Activated CD4-positive, alpha-beta memory T cell treated with anti-CD3 and anti-CD28 coated beads, Interleukin-2, amount 10 ng/mL, durations not matched to agents 7 days and 5 days (primary cell): Measurements from ENCODE around the gene CYSTM1. TPM values are rescaled to one million over a fixed set of nuclear protein-coding genes. Genes with fewer than 3 reads are reported as not detected.
"Not testable (repeated sequence)": the region's sequence is repeated elsewhere in the genome, so short reads cannot be mapped to it uniquely, and the experiment has no call there.

Experiments used
- CTCF ChIA-PET: fragments of 350-600 bp; sonication (Branson Sonifier 250); formaldehyde crosslinking; loops from one replicate; lab custom pipeline; 2021; ENCODE audit warnings: antibody characterized with exemption, inconsistent platforms; lab: Charles Lee
- POLR2A ChIA-PET: fragments of 350-600 bp; sonication (Branson Sonifier 250); formaldehyde crosslinking; loops from one replicate; lab custom pipeline; 2021; ENCODE audit warnings: antibody characterized with exemption; lab: Charles Lee
- DNase-seq: peaks from one replicate; pipeline ENCODE4 v3.0.0-alpha.2; 2020
- H3K27ac Mint-ChIP-seq: one replicate; pipeline ENCODE4 v1.8.0; 2021; ENCODE audit warnings: mild to moderate bottlenecking, mixed read lengths
- H3K27me3 Mint-ChIP-seq: one replicate; pipeline ENCODE4 v1.8.0; 2021; ENCODE audit warnings: mixed read lengths
- H3K36me3 Mint-ChIP-seq: one replicate; pipeline ENCODE4 v1.8.0; 2021; ENCODE audit warnings: low read depth, mixed read lengths
- H3K4me1 Mint-ChIP-seq: one replicate; pipeline ENCODE4 v1.8.0; 2021; ENCODE audit warnings: mixed read lengths
- H3K4me3 Mint-ChIP-seq: one replicate; pipeline ENCODE4 v1.8.0; 2021; ENCODE audit warnings: mild to moderate bottlenecking, mixed read lengths
- H3K9me3 Mint-ChIP-seq: one replicate; pipeline ENCODE4 v1.8.0; 2021; ENCODE audit warnings: mixed read lengths
- total RNA-seq, 2 experiments: library from RNA; stranded (reverse); gene quantifications; one replicate each; pipeline ENCODE4 v1.2.3, GENCODE V29; 2021

The CYSTM1 gene
- total RNA-seq, 2 experiments from 2014 or later: 20.1 to 22.3 TPM

DNA sequence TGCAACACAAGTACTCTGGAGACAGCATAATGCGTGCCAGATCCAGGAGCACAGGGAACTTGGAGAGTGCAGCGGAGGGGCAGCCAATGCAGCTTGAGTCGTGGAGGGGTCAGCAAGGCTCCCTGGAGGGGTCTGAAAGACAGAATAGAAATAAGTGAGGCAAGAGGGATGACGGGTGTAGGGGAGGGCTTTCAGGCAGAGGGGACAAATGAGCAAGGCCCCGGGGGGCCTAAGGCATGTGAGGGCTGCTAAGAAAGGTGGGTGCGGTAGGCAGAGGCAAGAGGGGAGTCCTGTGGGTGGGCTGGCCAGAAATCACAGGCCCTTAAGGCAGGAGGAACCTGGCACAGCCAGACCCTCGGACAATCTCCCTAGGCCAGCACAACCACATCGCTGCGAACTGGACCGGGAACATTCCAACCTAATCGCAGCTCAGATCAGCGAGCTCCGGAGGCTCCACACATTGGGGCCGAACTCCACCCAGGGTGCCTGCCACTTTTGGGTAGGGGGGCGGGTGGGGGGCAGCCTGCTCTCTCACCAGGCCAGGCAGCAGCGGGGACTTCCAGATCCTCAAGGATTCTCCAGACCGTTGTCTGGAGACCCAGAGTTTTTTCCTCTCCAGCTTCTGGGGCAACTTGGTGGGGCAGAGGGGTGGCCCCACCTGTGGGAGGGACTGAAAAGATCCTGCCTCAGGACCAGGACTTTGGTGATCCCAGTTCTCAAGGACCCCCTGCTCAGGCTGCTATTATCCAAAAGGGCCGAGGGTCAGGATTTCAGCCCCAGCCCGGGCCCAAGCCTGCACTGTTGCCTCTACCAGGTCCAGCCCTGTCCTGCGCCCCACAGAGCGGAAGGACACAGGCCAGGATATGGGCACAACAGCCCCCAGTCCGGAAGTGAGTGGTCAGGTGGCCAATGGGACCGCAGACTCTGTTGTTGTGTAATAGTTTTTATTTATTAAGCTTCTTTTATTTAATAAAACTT lies 22.7 kb upstream of the CYSTM1 start:
- H3K27ac Mint-ChIP-seq: no peak overlapping the region
- no peaks in the 10 kb centered on the region for H3K9me3 Mint-ChIP-seq
- peaks cover 7% of the 10 kb centered on the region for H3K4me1 Mint-ChIP-seq
- ChIA-PET CTCF (interaction anchor here (1.0 kb wide), 1 partner anchor 9 kb away, joined by 3 read pairs; no protein-coding TSS in a partner anchor), POLR2A (no interaction called here)
- H3K4me3 Mint-ChIP-seq: no peak overlapping the region
- DNase-seq: no peak
- H3K27me3 Mint-ChIP-seq: peaks cover 5% of the 10 kb centered on the region
- H3K36me3 Mint-ChIP-seq: no peaks in the 10 kb centered on the region

DNA sequence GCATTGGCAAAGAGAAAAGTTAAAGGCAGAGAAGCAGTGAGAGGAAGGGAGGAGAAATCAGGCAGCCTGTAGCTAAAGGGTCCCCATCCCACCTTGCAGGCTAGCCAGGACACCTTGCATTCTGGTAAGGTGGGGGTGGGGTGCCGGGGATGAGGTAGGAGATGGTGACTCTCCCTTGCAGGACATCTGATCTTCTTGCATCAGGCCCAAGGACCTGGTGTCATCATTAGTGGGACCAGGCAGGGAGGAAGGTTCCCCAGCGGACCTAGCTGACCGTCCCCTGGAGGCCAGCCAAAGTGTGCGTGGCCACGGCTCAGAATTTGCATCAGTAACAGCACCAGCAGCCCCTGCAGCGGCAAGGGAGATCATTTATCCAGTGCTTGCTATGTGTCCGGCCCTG lies 21.7 kb upstream of the CYSTM1 start:
- no peak for DNase-seq
- CTCF ChIA-PET: interaction anchor here (1.0 to 3.7 kb wide), 4 partner anchors 8 to 79 kb away, joined by 3 to 32 read pairs (median 4); no protein-coding TSS in a partner anchor
- POLR2A ChIA-PET: no interaction called here
- Mint-ChIP-seq H3K9me3 (no peaks in the 10 kb centered on the region), H3K4me3 (no peak overlapping the region), H3K27ac (no peak overlapping the region), H3K4me1 (peaks cover 9% of the 10 kb centered on the region), H3K36me3 (no peaks in the 10 kb centered on the region), H3K27me3 (no peaks in the 10 kb centered on the region)

DNA sequence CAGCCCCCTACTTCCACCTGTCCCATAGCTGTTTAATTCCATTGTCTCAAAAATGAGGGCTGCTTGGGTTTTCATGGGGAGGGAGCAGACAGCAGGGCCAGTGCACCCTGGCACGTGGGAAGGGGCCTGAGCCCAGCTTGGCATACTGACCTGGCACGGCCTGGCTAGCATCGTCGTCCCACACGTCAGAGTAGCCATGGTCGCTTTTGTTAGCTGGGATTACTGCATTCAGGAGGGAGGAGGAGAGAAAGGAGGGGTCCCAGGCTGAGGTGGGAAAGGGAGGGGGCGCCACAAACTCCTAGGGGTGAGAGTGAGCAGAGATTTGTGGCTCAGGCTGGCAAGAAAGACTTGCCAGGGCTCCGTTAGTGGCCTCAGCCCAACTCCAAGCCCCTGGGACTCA lies 21.1 kb upstream of the CYSTM1 start:
- CTCF ChIA-PET: interaction anchor here (0.9 to 3.7 kb wide), 5 partner anchors 8 to 80 kb away, joined by 3 to 32 read pairs (median 4); no protein-coding TSS in a partner anchor
- Mint-ChIP-seq H3K9me3 (no peaks in the 10 kb centered on the region), H3K4me3 (no peak overlapping the region), H3K36me3 (no peaks in the 10 kb centered on the region), H3K27ac (no peak overlapping the region), H3K27me3 (no peaks in the 10 kb centered on the region), H3K4me1 (peaks cover 9% of the 10 kb centered on the region)
- POLR2A ChIA-PET: no interaction called here
- DNase-seq: no peak

DNA sequence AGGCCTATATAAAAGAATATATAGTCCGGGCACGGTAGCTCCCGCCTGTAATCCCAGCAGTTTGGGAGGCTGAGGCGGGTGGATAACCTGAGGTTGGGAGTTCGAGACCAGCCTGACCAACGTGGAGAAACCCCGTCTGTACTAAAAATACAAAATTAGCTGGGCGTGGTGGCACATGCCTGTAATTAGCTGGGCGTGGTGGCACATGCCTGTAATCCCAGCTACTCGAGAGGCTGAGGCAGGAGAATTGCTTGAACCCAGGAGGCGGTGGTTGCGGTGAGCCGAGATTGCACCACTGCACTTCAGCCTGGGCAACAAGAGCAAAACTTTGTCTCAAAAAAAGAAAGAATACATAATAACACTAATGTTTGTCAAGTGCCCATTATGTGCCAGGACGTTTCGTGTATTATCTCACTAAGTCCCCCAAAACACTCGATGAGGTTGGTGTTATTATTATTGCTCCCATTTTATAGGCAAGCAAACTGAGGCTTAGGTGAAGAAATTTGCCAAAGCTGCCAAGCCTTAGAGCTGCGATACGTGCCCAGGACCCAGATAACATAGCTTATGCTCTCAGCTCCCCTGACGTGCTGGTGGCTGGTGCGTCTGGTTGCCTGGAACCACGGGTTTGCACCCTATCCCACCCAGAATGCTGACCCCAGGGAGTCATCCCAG lies 20.1 kb upstream of the CYSTM1 start:
- H3K27me3 Mint-ChIP-seq, H3K9me3 Mint-ChIP-seq, H3K4me1 Mint-ChIP-seq, H3K27ac Mint-ChIP-seq, DNase-seq, H3K36me3 Mint-ChIP-seq, H3K4me3 Mint-ChIP-seq, POLR2A ChIA-PET: not testable (repeated sequence)
- CTCF ChIA-PET: interaction anchor here (0.9 to 3.7 kb wide), 6 partner anchors 9 to 186 kb away, joined by 3 to 32 read pairs (median 4); no protein-coding TSS in a partner anchor

DNA sequence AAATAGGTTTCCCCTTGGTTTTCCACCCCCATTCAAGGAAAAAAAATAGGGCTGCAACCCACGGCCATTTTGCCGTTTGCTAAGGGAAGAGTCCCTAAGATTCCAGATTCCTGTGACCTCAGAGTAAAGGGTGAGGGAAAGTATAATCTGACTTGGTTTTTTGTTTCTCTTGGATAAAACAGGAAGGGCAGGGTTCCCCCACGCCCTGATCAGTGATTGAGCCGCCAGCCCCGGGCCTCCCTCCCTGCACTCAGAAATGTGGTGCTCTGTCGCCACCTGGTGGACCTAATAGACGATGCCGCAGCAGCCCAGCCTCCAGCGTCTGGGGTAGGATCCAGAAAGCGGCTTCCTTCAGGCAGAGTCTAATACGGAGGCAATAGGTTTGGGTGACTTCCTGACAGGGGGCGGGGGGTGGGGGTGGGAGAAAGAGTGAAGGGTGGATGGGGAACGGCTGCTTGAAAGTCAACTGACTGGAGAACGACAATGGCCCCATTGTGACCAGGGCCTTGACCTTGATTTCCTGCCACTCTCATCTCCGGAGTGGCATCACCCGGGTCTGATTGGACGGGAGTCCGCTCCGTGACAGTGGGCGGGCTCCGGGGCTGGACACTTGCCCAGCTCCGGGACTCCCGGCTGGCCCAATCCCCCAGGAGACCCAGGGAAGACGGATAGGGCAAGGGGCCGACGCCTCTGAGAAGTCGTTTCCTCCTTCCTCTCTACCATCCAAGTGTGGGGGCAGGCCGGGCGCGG lies 17.8 kb upstream of the CYSTM1 start:
- Mint-ChIP-seq H3K4me3 (peak overlapping the region; percentile 50), H3K27me3 (no peaks in the 10 kb centered on the region), H3K4me1 (peaks cover 9% of the 10 kb centered on the region), H3K9me3 (no peaks in the 10 kb centered on the region), H3K27ac (peak overlapping the region; percentile 8), H3K36me3 (no peaks in the 10 kb centered on the region)
- ChIA-PET CTCF (interaction anchor here (0.9 to 3.7 kb wide), 6 partner anchors 11 to 201 kb away, joined by 4 to 32 read pairs (median 5); partner anchors contain the start of gene CYSTM1), POLR2A (no interaction called here)
- peak; percentile 88 for DNase-seq

DNA sequence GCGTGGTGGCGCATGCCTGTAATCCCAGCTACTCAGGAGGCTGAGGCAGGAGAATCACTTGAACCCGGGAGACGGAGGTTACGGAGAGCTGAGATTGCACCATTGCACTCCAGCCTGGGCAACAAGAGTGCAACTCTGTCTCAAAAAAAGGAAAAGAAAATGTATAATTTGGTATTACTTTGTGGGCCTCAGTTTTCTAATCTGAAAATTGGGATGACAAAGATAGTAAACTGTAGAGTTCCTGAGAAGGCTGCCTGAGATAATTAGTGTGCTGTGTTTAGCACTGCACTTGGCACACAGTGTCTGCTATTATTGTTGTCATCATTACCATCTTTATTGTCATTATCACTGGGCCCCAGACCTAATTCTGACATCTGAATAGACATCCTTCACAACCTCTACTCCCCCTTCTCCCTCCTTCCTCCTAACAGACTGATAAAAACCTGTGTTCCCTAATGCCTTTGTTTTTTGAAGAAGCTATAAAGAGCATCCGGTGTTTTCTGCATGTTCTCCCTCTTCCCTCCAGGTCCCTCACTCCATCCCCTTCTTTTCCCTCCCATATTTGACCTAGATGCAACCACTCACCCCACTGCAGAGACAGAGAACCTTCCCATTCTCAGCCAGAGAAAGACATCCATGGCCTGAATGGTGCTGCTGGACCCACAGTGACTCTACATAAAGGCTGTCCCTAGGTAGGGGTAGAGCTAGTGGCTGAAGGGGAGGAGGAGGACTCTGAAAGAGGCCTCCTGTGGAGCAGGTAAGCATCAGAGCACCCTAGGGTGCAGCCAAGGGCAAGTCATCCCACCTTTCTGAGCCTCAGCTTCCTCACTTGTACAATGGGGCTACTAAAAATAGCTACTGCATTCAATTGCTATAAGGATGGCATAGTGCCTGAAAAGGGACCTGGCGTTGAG lies 15.7 kb upstream of the CYSTM1 start:
- Mint-ChIP-seq H3K4me3 (no peak overlapping the region), H3K9me3 (no peaks in the 10 kb centered on the region), H3K36me3 (no peaks in the 10 kb centered on the region), H3K27ac (no peak overlapping the region), H3K4me1 (peaks cover 9% of the 10 kb centered on the region), H3K27me3 (no peaks in the 10 kb centered on the region)
- ChIA-PET POLR2A (interaction anchor here (1.7 kb wide), 1 partner anchor 52 kb away, joined by 4 read pairs; no protein-coding TSS in a partner anchor), CTCF (interaction anchor here (0.7 to 2.4 kb wide), 9 partner anchors 10 to 192 kb away, joined by 3 to 12 read pairs (median 5); no protein-coding TSS in a partner anchor)
- DNase-seq: no peak

DNA sequence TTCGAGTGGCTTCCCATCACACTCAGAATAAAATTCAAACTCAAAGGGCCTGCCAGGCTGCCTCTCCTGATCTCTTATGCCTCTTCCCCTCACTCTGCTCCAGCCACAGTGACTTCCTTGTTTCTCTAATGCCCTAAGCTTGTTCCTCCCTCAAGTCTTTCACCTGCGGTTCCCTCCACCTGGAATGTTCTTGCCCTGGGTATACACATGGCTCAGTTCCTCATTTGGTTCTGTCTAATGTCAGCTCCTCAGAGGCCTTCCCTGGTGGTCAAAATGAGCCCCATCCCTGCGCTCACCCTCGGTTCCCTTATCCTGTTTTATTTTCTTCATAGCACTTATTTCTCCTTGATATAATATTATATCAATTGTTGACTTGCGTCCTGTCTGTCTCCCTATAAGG lies 12.7 kb upstream of the CYSTM1 start:
- H3K4me1 Mint-ChIP-seq: peaks cover 2% of the 10 kb centered on the region
- no peak overlapping the region for H3K4me3 Mint-ChIP-seq
- DNase-seq: no peak
- ChIA-PET POLR2A (no interaction called here), CTCF (no interaction called here)
- no peak overlapping the region for H3K27ac Mint-ChIP-seq
- H3K27me3 Mint-ChIP-seq: peaks cover 1% of the 10 kb centered on the region
- no peaks in the 10 kb centered on the region for H3K36me3 Mint-ChIP-seq
- no peaks in the 10 kb centered on the region for H3K9me3 Mint-ChIP-seq

DNA sequence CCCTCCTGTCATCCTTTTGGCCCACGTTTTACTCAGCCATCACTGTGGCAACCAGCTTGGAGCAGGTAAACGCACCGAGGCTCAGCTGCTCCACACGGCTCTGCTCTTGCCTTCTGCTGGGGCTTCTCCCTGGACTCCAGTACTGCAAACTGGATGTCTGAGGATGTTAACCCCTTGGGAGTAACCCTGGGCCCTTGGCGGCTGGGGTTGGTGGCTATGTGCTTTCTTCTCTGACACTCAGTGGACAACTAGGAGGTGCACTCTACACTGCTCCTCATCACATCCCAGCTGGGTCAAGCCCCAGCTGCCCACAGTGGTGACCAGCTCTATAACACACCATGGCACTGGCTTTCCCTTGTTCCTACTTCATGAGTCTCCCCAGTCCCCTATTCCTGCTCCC lies 12.2 kb upstream of the CYSTM1 start:
- CTCF ChIA-PET: no interaction called here
- H3K27me3 Mint-ChIP-seq: peaks cover 2% of the 10 kb centered on the region

DNA sequence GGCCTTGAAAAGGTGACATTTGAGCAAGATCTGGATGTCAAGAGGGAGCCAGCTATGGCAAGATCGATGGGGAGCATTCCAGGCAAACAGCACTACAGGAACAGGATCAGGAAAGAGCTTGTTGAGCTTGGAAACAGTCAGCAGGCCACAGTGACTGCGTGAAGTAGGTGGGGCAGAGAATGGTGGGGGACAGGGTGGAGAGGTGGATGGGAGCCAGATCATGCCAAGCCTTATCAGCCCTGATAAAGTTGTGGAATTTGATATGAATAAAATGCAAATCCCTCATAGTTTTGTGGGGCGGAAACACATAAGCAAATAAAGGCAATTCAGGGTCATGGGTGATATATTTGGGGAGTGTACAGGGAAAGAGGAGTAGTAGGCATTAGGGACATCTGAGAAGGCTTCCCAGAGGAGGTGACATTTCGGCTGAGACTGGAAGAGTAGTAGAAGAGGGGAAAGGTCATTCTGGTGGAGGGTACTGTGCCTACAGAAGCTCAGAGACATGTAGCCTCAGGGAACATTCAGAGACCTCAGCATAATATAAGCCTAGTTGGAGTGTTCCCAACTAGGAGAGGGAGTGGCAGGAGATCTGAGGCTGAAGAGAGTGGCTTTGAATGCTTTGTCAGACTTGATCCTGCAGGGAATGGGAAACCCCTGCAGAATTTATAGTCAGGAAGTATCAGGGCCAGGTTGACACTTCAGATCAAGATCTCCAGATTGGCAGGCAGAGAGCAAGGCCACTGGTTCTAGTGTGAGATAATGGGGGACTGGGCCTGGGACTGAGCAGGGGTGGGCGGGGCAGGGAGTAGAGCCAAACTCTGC lies 9.7 kb upstream of the CYSTM1 start:
- DNase-seq: no peak
- ChIA-PET CTCF (interaction anchor here (1.1 kb wide), 1 partner anchor 12 kb away, joined by 3 read pairs; no protein-coding TSS in a partner anchor), POLR2A (no interaction called here)
- Mint-ChIP-seq H3K4me1 (peaks cover 5% of the 10 kb centered on the region), H3K27me3 (peaks cover 2% of the 10 kb centered on the region), H3K27ac (no peak overlapping the region), H3K9me3 (no peaks in the 10 kb centered on the region), H3K4me3 (no peak overlapping the region), H3K36me3 (no peaks in the 10 kb centered on the region)

More for the DNA sequence above, 12.2 kb upstream of the CYSTM1 start:
- Mint-ChIP-seq H3K27ac (no peak overlapping the region), H3K36me3 (no peaks in the 10 kb centered on the region), H3K4me3 (no peak overlapping the region), H3K9me3 (no peaks in the 10 kb centered on the region), H3K4me1 (no peaks in the 10 kb centered on the region)
- POLR2A ChIA-PET: no interaction called here
- no peak for DNase-seq

DNA sequence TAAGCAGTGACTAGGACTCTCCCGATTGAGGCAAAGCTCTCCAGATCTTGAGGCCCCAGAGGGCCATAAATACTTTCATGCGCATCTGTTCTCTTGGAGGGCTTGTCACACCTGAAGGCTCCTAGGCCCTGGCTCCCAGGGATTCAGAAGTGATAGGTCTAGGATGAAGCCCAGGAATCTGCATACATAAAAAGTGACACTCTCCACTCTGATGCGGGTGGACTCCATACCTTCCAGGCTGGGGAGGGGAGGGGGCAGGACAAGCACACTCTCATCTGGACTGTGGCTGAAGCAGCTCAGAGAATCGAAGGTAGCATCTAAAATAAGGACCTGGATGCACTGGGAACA lies 9.1 kb upstream of the CYSTM1 start:
- no peak for DNase-seq
- CTCF ChIA-PET: interaction anchor here (1.1 to 1.9 kb wide), 2 partner anchors 12 to 20 kb away, joined by 3 to 7 read pairs; no protein-coding TSS in a partner anchor
- Mint-ChIP-seq H3K4me3 (no peak overlapping the region), H3K27ac (no peak overlapping the region), H3K27me3 (peaks cover 2% of the 10 kb centered on the region), H3K36me3 (no peaks in the 10 kb centered on the region), H3K4me1 (peaks cover 5% of the 10 kb centered on the region), H3K9me3 (no peaks in the 10 kb centered on the region)
- POLR2A ChIA-PET: no interaction called here

DNA sequence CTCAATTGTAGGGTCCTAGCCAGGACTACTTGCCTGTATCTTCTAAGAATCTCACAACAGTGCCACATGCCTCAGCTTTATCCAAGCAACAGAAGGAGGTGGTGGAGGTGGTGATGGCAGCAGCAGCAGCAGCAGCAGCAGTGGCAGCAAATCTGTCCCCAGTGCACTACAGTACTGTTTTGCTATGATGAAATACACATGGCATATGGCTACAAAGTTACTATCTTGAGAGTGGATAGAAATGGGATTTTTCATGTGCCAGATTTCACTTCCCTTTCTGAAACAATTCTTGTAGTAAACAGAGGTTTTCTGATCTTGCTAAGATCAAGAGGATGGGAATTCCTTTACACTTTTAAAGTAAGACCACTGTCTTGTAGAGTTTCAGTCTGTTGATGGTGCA lies 8.1 kb upstream of the CYSTM1 start:
- no peaks in the 10 kb centered on the region for H3K36me3 Mint-ChIP-seq
- peaks cover 2% of the 10 kb centered on the region for H3K27me3 Mint-ChIP-seq
- H3K4me3 Mint-ChIP-seq: no peak overlapping the region
- no peak overlapping the region for H3K27ac Mint-ChIP-seq
- ChIA-PET CTCF (interaction anchor here (0.6 to 1.9 kb wide), 2 partner anchors 21 to 346 kb away, joined by 4 to 7 read pairs; no protein-coding TSS in a partner anchor), POLR2A (no interaction called here)
- peaks cover 5% of the 10 kb centered on the region for H3K4me1 Mint-ChIP-seq
- H3K9me3 Mint-ChIP-seq: no peaks in the 10 kb centered on the region
- no peak for DNase-seq
